ENCODE results near the gene CEP250.
"Not testable (repeated sequence)": the region's sequence is repeated elsewhere in the genome, so short reads cannot be mapped to it uniquely, and the experiment has no call there.

CEP250 gene

GRCh38 chr20:35527122-35527769 is 71.8 kb downstream of the CEP250 start:
- DNase-seq (ENCODE audit: low read depth): no peak

GRCh38 chr20:35529552-35529951 is 74.2 kb downstream of the CEP250 start, which contains the start of gene C20orf173:
C20orf173 (minus strand) TSS chr20:35529652; CDS start chr20:35529373, 279 bp downstream.
- no peak for DNase-seq (ENCODE audit: low read depth)

GRCh38 chr20:35539756-35540212 is 84.4 kb downstream of the CEP250 start:
- DNase-seq (ENCODE audit: low read depth): no peak

- DNase-seq (ENCODE audit: low read depth): no peak
Measured at GRCh38 chr20:35541118-35541782, 85.9 kb downstream of the CEP250 start.

GRCh38 chr20:35541783-35542662 is 86.6 kb downstream of the CEP250 start, which contains the start of gene ERGIC3:
ERGIC3 (plus strand) TSS chr20:35542078; CDS start chr20:35542098, 20 bp downstream.
- peak; percentile 95 for DNase-seq (ENCODE audit: low read depth)

- DNase-seq (ENCODE audit: low read depth): no peak
Measured at GRCh38 chr20:35542990-35543389, 87.6 kb downstream of the CEP250 start.

- no peak for DNase-seq (ENCODE audit: low read depth)
Measured at GRCh38 chr20:35544436-35544835, 89.0 kb downstream of the CEP250 start.

- DNase-seq (ENCODE audit: low read depth): not testable (repeated sequence)
Measured at GRCh38 chr20:35544941-35545340, 89.5 kb downstream of the CEP250 start.

GRCh38 chr20:35546127-35546526 is 90.7 kb downstream of the CEP250 start:
- DNase-seq (ENCODE audit: low read depth): no peak

- DNase-seq (ENCODE audit: low read depth): no peak
Measured at GRCh38 chr20:35547329-35547728, 91.9 kb downstream of the CEP250 start.

GRCh38 chr20:35551503-35551902 is 96.1 kb downstream of the CEP250 start:
- no peak for DNase-seq (ENCODE audit: low read depth)

- DNase-seq (ENCODE audit: low read depth): no peak
Measured at GRCh38 chr20:35552914-35553313, 97.5 kb downstream of the CEP250 start.

GRCh38 chr20:35555461-35555860 is 100.1 kb downstream of the CEP250 start:
- DNase-seq (ENCODE audit: low read depth): not testable (repeated sequence)

GRCh38 chr20:35555951-35556645 is 100.7 kb downstream of the CEP250 start:
- no peak for DNase-seq (ENCODE audit: low read depth)

- no peak for DNase-seq (ENCODE audit: low read depth)
Measured at GRCh38 chr20:35556871-35557270, 101.5 kb downstream of the CEP250 start.

- no peak for DNase-seq (ENCODE audit: low read depth)
Measured at GRCh38 chr20:35558451-35558850, 103.1 kb downstream of the CEP250 start.

- DNase-seq (ENCODE audit: low read depth): no peak
Measured at GRCh38 chr20:35559042-35559693, 103.8 kb downstream of the CEP250 start.

GRCh38 chr20:35560105-35560511 is 104.7 kb downstream of the CEP250 start:
- no peak for DNase-seq (ENCODE audit: low read depth)

GRCh38 chr20:35560541-35560940 is 105.1 kb downstream of the CEP250 start:
- DNase-seq (ENCODE audit: low read depth): no peak

GRCh38 chr20:35561268-35561667 is 105.9 kb downstream of the CEP250 start:
- DNase-seq (ENCODE audit: low read depth): no peak

GRCh38 chr20:35561671-35562070 is 106.3 kb downstream of the CEP250 start:
- no peak for DNase-seq (ENCODE audit: low read depth)
